ENCODE data around the gene CAMKMT. TPM values are rescaled to one million over a fixed set of nuclear protein-coding genes. Genes with fewer than 3 reads are reported as not detected.

CAMKMT gene
- polyA plus RNA-seq, 3 donors: 4.7 to 7.8 (median 7.0) TPM

DNA sequence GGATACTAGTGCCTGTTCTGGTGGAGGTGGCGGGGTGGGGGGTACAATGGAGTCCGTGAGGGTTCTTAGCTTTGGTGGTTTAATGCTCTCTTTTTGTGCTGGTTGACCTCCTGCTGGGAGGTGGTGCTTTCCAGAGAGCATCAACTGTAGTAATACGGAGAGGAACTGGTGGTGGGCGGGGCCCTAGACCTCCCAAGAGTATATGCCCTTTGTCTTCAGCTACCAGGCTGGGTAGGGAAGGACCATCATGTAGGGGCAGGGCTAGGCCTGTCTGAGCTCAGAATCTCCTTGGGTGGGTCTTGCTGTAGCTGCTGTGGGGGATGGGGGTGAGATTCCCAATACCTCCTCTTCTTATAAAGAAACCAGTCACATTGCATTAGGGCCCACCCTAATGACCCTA lies 27.1 kb downstream of the CAMKMT start:
- Histone ChIP-seq H3K27ac (ENCODE audit: low read depth in 1 of 2, low read length in 2 of 2) (no peak overlapping the region), H3K79me2 (ENCODE audit: insufficient read depth, low read length) (no peaks in the 10 kb centered on the region), H3K4me2 (replicated peaks; ENCODE audit: extremely low read depth, low read length, poor library complexity, severe bottlenecking) (no peak overlapping the region), H3K9me3 (replicated peaks in 1 of 2; ENCODE audit: control insufficient read depth in 1 of 2, insufficient read depth in 1 of 2, low read length in 2 of 2) (no peaks in the 10 kb centered on the region), H3K4me3 (replicated peaks in 1 of 3; ENCODE audit: low read depth in 2 of 3, low read length in 3 of 3) (no peak overlapping the region), H4K20me1 (ENCODE audit: insufficient read depth, low read length) (no peaks in the 10 kb centered on the region), H3K27me3 (ENCODE audit: control insufficient read depth in 2 of 2, insufficient read depth in 2 of 2, low read length in 2 of 2) (no peaks in the 10 kb centered on the region), H3K9ac (ENCODE audit: insufficient read depth, low read length, poor library complexity, severe bottlenecking) (no peak overlapping the region), H2AFZ (ENCODE audit: insufficient read depth, low read depth, low read length, poor library complexity, severe bottlenecking) (no peak overlapping the region), H3K4me1 (ENCODE audit: control insufficient read depth in 1 of 2, insufficient read depth in 2 of 2, low read length in 2 of 2) (no peaks in the 10 kb centered on the region), H3K36me3 (replicated peaks in 1 of 2; ENCODE audit: control insufficient read depth in 1 of 2, insufficient read depth in 2 of 2, low read length in 2 of 2) (no peaks in the 10 kb centered on the region)
- no peak overlapping the region for H3K27ac Mint-ChIP-seq
- no peak for DNase-seq
- peaks cover 7 to 13% of the 10 kb centered on the region in 2 donors for H3K36me3 Mint-ChIP-seq
- TF ChIP-seq, protein P1, sequence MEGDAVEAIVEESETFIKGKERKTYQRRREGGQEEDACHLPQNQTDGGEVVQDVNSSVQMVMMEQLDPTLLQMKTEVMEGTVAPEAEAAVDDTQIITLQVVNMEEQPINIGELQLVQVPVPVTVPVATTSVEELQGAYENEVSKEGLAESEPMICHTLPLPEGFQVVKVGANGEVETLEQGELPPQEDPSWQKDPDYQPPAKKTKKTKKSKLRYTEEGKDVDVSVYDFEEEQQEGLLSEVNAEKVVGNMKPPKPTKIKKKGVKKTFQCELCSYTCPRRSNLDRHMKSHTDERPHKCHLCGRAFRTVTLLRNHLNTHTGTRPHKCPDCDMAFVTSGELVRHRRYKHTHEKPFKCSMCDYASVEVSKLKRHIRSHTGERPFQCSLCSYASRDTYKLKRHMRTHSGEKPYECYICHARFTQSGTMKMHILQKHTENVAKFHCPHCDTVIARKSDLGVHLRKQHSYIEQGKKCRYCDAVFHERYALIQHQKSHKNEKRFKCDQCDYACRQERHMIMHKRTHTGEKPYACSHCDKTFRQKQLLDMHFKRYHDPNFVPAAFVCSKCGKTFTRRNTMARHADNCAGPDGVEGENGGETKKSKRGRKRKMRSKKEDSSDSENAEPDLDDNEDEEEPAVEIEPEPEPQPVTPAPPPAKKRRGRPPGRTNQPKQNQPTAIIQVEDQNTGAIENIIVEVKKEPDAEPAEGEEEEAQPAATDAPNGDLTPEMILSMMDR (IDR thresholded peaks at IDR 0.05): no peak
- H3K4me3 Mint-ChIP-seq: no peak overlapping the region
- H3K27me3 Mint-ChIP-seq (ENCODE audit: low read depth in 3 of 3): no peaks in the 10 kb centered on the region
- H3K4me1 Mint-ChIP-seq: peaks cover 2% of the 10 kb centered on the region
- intact Hi-C loops (cut with micrococcal nuclease): no loop called here
- WGBS (ENCODE audit: insufficient coverage): 70% methylated on average over 4 of the region's 4 CpGs
- H3K9me3 Mint-ChIP-seq: peaks cover 0 to 8% (median 4%) of the 10 kb centered on the region in 7 donors

DNA sequence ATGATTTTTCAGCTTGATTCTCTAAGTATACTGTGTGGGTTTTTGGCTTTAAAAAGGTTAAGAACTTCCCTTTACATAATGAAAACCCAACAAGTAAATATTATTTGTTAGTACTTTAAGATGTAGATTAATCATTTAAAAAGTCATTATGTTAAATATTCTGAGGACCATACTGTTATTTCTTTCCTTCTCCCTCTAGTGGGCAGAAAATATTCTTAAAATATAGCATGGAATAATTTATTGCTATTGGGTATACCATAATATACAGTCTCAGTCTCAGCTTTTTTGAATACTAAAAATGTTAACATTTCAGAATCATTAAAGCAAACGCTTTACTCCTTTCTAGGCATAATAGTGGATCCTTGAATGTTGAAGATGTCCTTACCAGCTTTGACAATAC lies 28.1 kb downstream of the CAMKMT start:
- DNase-seq: no peak
- Mint-ChIP-seq H3K27ac (no peak overlapping the region), H3K4me1 (peaks cover 2% of the 10 kb centered on the region), H3K9me3 (peaks cover 0 to 2% (median 0%) of the 10 kb centered on the region in 7 donors), H3K36me3 (peaks cover 0 to 9% of the 10 kb centered on the region in 2 donors), H3K27me3 (ENCODE audit: low read depth in 3 of 3) (no peaks in the 10 kb centered on the region), H3K4me3 (no peak overlapping the region)
- Histone ChIP-seq H3K4me2 (replicated peaks; ENCODE audit: extremely low read depth, low read length, poor library complexity, severe bottlenecking) (no peak overlapping the region), H3K4me3 (replicated peaks in 1 of 3; ENCODE audit: low read depth in 2 of 3, low read length in 3 of 3) (no peak overlapping the region), H3K79me2 (ENCODE audit: insufficient read depth, low read length) (no peaks in the 10 kb centered on the region), H3K36me3 (replicated peaks in 1 of 2; ENCODE audit: control insufficient read depth in 1 of 2, insufficient read depth in 2 of 2, low read length in 2 of 2) (no peaks in the 10 kb centered on the region), H4K20me1 (ENCODE audit: insufficient read depth, low read length) (no peaks in the 10 kb centered on the region), H3K4me1 (ENCODE audit: control insufficient read depth in 1 of 2, insufficient read depth in 2 of 2, low read length in 2 of 2) (no peaks in the 10 kb centered on the region), H3K27me3 (ENCODE audit: control insufficient read depth in 2 of 2, insufficient read depth in 2 of 2, low read length in 2 of 2) (no peaks in the 10 kb centered on the region), H3K27ac (ENCODE audit: low read depth in 1 of 2, low read length in 2 of 2) (no peak overlapping the region), H2AFZ (ENCODE audit: insufficient read depth, low read depth, low read length, poor library complexity, severe bottlenecking) (no peak overlapping the region), H3K9ac (ENCODE audit: insufficient read depth, low read length, poor library complexity, severe bottlenecking) (no peak overlapping the region), H3K9me3 (replicated peaks in 1 of 2; ENCODE audit: control insufficient read depth in 1 of 2, insufficient read depth in 1 of 2, low read length in 2 of 2) (no peaks in the 10 kb centered on the region)
- intact Hi-C loops (cut with micrococcal nuclease): loop anchor here (5.0 to 10.0 kb wide), 2 partner anchors 562 to 565 kb away; no protein-coding TSS in a partner anchor
- TF ChIP-seq, protein P1 (IDR thresholded peaks at IDR 0.05): peak; percentile 24
- WGBS (ENCODE audit: insufficient coverage): no CpG with 5 or more reads among the region's 1 CpG
